ENCODE results near the gene TSHZ1. TPM values are rescaled to one million over a fixed set of nuclear protein-coding genes. Genes with fewer than 3 reads are reported as not detected.

The TSHZ1 gene
- total RNA-seq, 1 donor from 2014 or later: 8.0 TPM

DNA sequence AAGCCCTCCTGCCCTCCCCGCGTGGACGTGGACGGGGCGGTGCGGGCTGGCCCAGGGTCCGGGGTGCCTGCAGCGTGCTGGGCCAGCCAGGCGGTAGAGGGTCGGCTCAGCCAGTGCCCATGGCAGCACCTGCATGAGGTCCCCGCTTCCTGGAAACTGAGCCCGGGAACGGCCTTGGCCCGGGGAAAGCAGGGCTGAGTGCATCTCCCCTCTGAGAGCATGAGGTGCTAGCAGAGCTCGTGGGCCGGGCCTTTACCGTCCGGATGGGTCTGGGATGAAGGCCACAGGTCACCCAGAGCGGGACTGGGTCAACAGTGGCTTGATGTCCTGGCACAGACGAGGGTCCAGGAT, 39.8 kb downstream of the TSHZ1 start:
- no peaks in the 10 kb centered on the region for H3K36me3 Mint-ChIP-seq (ENCODE audit: low read depth)
- no peak for DNase-seq (ENCODE audit: low spot score)
- no peak overlapping the region for H3K27ac Mint-ChIP-seq (ENCODE audit: unreplicated experiment)
- no peaks in the 10 kb centered on the region for H3K9me3 Mint-ChIP-seq (ENCODE audit: low read depth)
- H3K4me1 Mint-ChIP-seq (ENCODE audit: low read depth): peaks cover 38% of the 10 kb centered on the region
- no peaks in the 10 kb centered on the region for H3K27me3 Mint-ChIP-seq (ENCODE audit: low read depth)
- H3K4me3 Mint-ChIP-seq (ENCODE audit: unreplicated experiment): no peak overlapping the region
- TF ChIP-seq, protein P1, sequence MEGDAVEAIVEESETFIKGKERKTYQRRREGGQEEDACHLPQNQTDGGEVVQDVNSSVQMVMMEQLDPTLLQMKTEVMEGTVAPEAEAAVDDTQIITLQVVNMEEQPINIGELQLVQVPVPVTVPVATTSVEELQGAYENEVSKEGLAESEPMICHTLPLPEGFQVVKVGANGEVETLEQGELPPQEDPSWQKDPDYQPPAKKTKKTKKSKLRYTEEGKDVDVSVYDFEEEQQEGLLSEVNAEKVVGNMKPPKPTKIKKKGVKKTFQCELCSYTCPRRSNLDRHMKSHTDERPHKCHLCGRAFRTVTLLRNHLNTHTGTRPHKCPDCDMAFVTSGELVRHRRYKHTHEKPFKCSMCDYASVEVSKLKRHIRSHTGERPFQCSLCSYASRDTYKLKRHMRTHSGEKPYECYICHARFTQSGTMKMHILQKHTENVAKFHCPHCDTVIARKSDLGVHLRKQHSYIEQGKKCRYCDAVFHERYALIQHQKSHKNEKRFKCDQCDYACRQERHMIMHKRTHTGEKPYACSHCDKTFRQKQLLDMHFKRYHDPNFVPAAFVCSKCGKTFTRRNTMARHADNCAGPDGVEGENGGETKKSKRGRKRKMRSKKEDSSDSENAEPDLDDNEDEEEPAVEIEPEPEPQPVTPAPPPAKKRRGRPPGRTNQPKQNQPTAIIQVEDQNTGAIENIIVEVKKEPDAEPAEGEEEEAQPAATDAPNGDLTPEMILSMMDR (IDR thresholded peaks at IDR 0.05): no peak

DNA sequence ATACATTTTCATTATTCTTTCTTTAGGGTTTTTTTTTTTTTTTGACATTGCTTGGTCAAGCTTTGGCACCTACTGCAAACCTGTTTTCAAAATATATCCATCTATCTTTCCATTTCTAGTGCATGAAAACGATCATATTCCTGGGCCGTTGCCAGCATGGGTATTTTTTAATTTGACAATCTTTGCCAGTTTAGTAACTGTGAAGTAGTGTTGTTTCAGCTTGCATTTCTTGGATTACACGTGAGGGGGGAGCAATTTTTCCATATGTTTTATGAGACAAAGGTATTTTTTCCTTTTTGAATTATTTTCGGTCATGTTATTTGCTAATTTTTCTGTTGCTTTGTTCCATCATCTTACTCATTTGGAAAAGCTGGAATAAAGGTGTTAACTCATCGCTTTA, 40.9 kb downstream of the TSHZ1 start:
- no peak for DNase-seq (ENCODE audit: low spot score)
- no peaks in the 10 kb centered on the region for H3K36me3 Mint-ChIP-seq (ENCODE audit: low read depth)
- H3K9me3 Mint-ChIP-seq (ENCODE audit: low read depth): no peaks in the 10 kb centered on the region
- H3K27ac Mint-ChIP-seq (ENCODE audit: unreplicated experiment): no peak overlapping the region
- H3K27me3 Mint-ChIP-seq (ENCODE audit: low read depth): no peaks in the 10 kb centered on the region
- H3K4me3 Mint-ChIP-seq (ENCODE audit: unreplicated experiment): no peak overlapping the region
- TF ChIP-seq, protein P1 (IDR thresholded peaks at IDR 0.05): no peak
- peaks cover 38% of the 10 kb centered on the region for H3K4me1 Mint-ChIP-seq (ENCODE audit: low read depth)

DNA sequence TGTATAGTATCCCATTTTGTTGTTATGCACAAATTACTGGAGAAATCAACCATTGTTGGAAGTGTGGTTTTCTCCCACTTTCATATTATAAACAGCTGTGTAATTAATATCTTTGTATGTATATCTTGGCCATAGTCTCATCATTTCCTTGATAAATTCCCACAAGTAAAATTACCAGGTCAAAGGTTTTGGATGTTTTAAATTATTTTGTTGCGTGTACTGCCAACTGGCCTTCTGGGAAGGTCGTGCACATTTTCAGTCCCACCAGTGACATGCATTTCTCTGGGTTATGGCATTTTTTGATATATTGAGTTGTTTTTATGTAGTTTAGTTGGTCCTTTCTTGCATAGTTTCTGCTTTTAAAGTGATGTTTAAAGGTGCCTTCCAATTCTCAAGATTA, 41.5 kb downstream of the TSHZ1 start:
- H3K9me3 Mint-ChIP-seq (ENCODE audit: low read depth): no peaks in the 10 kb centered on the region
- H3K4me3 Mint-ChIP-seq (ENCODE audit: unreplicated experiment): no peak overlapping the region
- H3K27me3 Mint-ChIP-seq (ENCODE audit: low read depth): no peaks in the 10 kb centered on the region
- peaks cover 34% of the 10 kb centered on the region for H3K4me1 Mint-ChIP-seq (ENCODE audit: low read depth)
- no peaks in the 10 kb centered on the region for H3K36me3 Mint-ChIP-seq (ENCODE audit: low read depth)
- H3K27ac Mint-ChIP-seq (ENCODE audit: unreplicated experiment): no peak overlapping the region
- DNase-seq (ENCODE audit: low spot score): no peak
- TF ChIP-seq, protein P1 (IDR thresholded peaks at IDR 0.05): no peak

DNA sequence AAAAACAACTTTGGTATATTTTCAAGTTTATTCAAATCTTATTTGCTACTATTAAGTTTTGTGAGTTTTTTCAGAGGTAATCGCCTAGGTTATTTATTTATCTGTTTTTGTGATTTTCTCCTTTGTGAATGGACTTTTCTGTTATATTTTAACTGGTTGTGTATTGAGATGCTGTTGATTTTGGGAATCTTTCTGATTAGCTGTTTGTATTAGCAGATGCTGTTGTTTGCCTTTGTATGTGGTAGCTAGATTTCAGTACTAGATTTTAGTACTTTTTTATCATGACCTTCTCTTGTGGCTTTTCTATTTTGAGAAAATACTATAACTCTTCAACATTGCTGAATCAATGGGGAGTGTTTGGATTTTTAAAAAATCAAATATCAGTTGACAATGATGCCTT, 42.4 kb downstream of the TSHZ1 start:
- Mint-ChIP-seq H3K4me1 (ENCODE audit: low read depth) (peaks cover 25% of the 10 kb centered on the region), H3K36me3 (ENCODE audit: low read depth) (no peaks in the 10 kb centered on the region), H3K9me3 (ENCODE audit: low read depth) (no peaks in the 10 kb centered on the region), H3K4me3 (ENCODE audit: unreplicated experiment) (no peak overlapping the region), H3K27ac (ENCODE audit: unreplicated experiment) (no peak overlapping the region), H3K27me3 (ENCODE audit: low read depth) (no peaks in the 10 kb centered on the region)
- TF ChIP-seq, protein P1 (IDR thresholded peaks at IDR 0.05): no peak
- no peak for DNase-seq (ENCODE audit: low spot score)

DNA sequence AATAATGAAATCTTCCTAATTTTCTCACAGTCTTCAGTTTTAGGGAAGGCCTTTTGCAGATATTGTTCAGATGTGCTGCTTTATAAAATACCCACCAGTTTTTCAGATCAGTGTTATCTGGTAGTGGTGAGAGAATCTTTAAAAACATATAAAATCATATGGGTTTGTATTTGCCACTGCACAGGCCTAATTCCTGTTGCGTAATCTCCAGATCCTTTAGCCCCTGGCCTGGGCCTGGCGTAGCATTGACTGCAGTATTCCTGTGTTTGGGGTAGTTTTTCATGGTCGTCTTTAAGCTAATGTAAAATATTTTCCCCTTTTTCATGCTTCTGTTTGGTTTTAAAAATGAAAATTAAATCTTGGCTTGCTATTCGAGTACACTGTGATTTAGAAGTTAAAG, 43.2 kb downstream of the TSHZ1 start:
- no peaks in the 10 kb centered on the region for H3K36me3 Mint-ChIP-seq (ENCODE audit: low read depth)
- no peak for DNase-seq (ENCODE audit: low spot score)
- TF ChIP-seq, protein P1 (IDR thresholded peaks at IDR 0.05): no peak
- no peaks in the 10 kb centered on the region for H3K9me3 Mint-ChIP-seq (ENCODE audit: low read depth)
- no peaks in the 10 kb centered on the region for H3K27me3 Mint-ChIP-seq (ENCODE audit: low read depth)
- H3K4me1 Mint-ChIP-seq (ENCODE audit: low read depth): peaks cover 18% of the 10 kb centered on the region
- no peak overlapping the region for H3K27ac Mint-ChIP-seq (ENCODE audit: unreplicated experiment)
- H3K4me3 Mint-ChIP-seq (ENCODE audit: unreplicated experiment): no peak overlapping the region

All from chondrocyte (in vitro differentiated cells).